ENCODE measurements around the gene FGF5.
"Not testable (repeated sequence)": the region's sequence is repeated elsewhere in the genome, so short reads cannot be mapped to it uniquely, and the experiment has no call there.

Gene FGF5

DNA sequence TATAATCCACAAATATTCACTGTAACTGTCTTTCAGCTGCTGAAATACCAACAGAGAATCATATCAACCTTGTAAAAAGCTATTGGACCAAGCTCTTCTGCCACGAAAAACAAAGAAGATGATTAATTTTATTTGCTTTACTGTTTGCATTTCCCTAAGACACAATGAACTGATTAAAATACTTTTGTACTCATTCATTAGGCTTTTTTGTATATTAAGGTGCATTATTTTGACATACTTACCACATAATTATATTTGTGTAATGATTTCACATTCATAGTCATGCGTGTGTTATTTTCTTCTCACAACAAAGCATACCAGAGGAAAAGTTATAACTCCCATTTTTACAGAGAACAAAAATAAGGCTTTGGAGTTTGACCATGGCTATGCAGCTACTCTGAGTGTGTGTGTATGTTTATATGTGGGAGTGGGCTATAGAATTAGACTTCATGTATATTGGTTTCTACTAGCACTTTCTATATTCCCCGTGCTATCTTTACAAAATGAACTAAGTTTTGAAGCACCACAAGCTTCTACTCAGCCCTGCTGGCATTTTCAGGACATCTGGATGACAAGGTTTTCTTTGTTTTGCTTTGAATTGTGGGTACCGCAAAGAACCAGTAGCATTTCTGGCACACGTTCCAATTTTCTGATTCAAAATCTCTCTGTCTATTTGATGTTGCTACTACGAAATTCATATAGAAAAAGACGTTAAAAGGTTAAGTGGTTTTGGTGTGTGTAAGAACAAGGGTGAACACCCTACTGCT is 11.0 kb upstream of the FGF5 start:
- no peak for DNase-seq

DNA sequence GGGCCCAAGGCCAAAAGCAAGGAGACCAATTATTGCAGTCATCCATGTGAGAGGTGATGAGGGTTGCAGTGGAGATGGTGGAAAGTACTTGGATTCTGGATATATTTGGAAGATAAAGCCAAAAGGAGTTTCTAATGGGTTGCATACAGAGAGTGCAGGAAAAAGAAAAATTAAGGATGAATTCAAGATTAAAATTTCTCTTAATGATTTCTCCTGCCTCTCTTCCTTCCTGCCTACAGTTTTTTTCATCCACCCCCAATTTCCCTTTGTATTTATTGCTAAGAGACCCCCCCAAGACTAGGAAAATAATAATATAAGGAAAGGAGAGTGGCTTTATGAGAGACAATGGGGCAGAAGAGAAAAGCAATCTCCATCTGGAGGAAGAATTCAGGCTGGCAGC is 8.6 kb upstream of the FGF5 start:
- no peak for DNase-seq

GRCh38 chr4:80259012-80259411 is 7.5 kb upstream of the FGF5 start:
- DNase-seq: no peak

- no peak for DNase-seq
These were observed 6.6 kb upstream of the FGF5 start for GRCh38 chr4:80259817-80260216.

GRCh38 chr4:80261989-80262600 is 4.4 kb upstream of the FGF5 start:
- no peak for DNase-seq

DNA sequence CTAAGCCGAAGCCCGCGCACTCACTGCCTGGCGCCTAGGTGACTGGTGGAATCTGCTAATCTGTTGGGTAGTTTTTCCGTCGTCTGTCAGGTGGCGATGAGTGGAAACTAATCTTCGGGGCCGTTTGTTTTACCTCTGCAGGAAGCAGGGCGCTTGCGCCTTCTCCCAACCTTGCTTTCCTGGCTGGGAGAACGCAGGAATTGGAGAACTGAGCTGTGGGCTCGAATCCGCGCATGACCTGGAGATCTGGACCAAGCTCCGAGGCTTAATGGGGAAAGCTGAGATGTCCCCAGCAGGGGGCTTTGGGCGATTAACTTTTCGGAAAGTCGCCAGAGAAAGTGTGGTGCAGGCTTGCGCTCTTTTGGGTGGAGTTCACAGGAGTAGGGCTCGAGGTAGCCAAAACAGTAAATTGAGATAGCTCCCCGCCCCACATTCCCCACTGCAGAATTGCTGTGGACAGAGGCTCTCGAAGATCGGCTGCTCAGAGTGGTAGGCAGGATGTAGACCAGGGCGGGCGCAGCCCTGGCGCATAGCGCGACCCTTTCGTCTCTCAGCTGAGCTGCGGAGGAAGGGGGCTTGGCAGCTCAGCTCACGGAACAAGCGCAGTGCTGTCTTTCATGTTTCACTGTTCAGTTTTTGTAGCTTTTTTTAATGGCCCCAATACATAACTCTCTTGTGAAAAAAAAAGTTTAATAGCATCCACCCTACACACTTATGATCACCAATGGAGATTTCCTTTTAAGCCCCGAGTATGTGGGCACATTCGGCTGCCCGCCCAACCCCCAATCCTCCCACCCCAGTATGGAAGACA is 2.7 kb upstream of the FGF5 start:
- no peak for DNase-seq

GRCh38 chr4:80264352-80264647 is 2.2 kb upstream of the FGF5 start:
- DNase-seq: no peak

- DNase-seq: no peak
These were observed 1.6 kb upstream of the FGF5 start for GRCh38 chr4:80264825-80265224.

GRCh38 chr4:80265571-80266252 is 752 bp upstream of the FGF5 start:
- no peak for DNase-seq

- DNase-seq: no peak
These were observed 477 bp downstream of the FGF5 start for GRCh38 chr4:80266902-80267380.

GRCh38 chr4:80268081-80268823 is 1.8 kb downstream of the FGF5 start:
- no peak for DNase-seq

- DNase-seq: no peak
These were observed 2.5 kb downstream of the FGF5 start for GRCh38 chr4:80268936-80269335.

- no peak for DNase-seq
These were observed 3.9 kb downstream of the FGF5 start for GRCh38 chr4:80270321-80270720.

DNA sequence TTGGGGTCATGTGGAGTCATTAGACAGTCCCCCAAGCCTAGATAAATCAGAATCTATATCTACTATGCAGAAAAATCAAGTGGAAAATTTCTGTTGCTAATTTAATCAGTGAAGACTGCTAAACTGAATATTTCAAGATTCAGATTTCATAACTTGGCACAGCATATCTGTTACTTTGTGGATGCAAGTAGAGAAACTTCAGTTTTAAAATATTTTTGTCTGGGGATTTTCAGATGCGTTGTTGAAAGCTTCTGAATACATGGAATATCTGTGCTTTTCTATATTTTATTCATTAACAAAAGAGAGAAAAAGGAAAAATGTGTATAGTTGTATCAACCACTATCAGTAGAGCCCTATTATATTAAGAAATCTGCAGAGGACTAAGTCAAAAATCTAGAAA is 4.4 kb downstream of the FGF5 start:
- no peak for DNase-seq

- no peak for DNase-seq
These were observed 5.3 kb downstream of the FGF5 start for GRCh38 chr4:80271801-80272200.

DNA sequence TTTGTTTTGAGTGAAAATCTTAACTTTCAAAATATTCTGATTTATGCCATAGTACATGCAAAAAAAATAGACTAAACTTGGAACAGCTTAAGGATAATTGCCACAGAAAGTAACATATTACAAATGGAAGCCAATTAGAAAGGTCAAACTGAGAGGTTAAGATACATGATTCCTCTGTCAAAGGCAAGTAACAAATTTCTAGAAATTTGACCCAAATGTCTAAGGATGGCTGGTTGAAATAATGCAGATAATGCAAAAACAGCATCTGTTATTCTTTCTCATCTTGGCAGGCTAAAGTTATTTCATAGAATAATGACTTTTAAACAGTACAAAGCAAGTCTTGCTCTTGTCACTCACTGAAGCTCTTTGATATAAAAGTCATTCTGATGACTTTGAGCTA is 10.5 kb downstream of the FGF5 start:
- no peak for DNase-seq

- DNase-seq: no peak
These were observed 13.3 kb downstream of the FGF5 start for GRCh38 chr4:80279751-80280150.

DNA sequence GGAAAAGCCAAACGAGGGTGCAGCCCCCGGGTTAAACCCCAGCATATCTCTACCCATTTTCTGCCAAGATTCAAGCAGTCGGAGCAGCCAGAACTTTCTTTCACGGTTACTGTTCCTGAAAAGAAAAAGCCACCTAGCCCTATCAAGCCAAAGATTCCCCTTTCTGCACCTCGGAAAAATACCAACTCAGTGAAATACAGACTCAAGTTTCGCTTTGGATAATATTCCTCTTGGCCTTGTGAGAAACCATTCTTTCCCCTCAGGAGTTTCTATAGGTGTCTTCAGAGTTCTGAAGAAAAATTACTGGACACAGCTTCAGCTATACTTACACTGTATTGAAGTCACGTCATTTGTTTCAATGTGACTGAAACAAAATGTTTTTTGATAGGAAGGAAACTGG is 20.0 kb downstream of the FGF5 start:
- no peak for DNase-seq

- not testable (repeated sequence) for DNase-seq
These were observed 24.2 kb downstream of the FGF5 start for GRCh38 chr4:80290665-80291064.

DNA sequence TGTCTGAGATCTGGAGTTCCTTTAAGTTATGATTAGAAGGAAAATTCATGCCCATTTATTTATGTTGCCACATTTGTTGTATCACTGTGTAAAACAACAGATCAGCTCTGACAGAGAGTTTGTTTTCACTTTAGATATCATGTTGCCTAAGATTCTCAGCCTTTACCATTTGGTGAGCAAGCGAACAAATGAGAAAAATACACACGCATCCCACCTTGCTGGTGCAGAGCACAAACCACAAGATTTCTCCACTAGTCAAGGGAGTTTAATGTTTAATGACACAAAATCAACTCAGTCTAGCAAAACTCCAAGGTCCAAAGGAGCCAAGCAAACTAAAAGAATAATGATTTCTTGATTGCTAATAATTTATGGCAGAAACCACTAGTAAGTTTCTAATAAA is 27.7 kb downstream of the FGF5 start:
- DNase-seq: no peak

DNA sequence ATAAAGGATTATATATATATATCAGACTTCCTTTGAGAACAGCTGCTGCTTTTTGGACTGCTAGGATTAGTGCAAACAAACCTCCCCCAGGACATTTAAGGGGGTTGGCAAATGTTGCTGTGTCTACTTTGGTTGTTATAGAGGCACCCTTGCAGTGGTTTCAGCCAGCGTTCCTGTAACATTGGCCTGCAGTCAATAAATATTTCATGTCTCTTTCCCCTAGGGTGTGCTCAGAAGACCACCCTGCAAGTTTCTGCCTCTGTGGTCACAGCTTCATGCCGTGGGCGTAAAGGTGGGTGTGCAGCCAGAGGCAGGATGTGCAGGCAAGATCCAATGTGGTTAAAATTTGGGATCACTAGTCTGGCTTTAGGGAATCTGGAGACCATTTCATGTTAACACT is 28.9 kb downstream of the FGF5 start:
- DNase-seq: no peak

DNA sequence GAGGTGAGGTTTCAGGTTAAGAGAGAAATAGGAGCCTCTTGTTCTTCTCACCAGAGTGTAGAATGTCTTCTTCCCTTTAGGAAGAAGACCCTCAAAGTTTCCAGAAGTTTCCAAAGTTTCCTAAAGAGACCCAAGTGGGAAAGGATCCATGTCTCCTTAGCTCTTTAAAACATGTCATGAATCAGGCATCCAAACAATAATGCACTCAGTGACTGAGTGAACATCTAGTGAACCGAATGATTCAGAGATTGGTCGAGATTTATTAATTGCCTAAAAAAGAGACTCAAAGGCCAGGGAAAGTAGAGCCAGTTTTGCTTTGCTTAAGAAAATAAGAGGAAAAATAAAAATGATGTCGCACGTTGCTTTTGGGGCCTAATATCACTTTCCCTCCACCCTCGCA is 29.4 kb downstream of the FGF5 start:
- no peak for DNase-seq

GRCh38 chr4:80301884-80302283 is 35.4 kb downstream of the FGF5 start:
- DNase-seq: no peak

Measured in activated naive CD4-positive, alpha-beta T cell treated with anti-CD3 and anti-CD28 coated beads, Interleukin-2, amount 50 U/mL, for 16 hours (primary cell).